ENCODE results near the gene NLE1. TPM values are rescaled to one million over a fixed set of nuclear protein-coding genes. Genes with fewer than 3 reads are reported as not detected.

Gene NLE1
- polyA plus RNA-seq, 1 of the 3 experiments (the other 2 are of a cell fraction) = 22.1 TPM

DNA sequence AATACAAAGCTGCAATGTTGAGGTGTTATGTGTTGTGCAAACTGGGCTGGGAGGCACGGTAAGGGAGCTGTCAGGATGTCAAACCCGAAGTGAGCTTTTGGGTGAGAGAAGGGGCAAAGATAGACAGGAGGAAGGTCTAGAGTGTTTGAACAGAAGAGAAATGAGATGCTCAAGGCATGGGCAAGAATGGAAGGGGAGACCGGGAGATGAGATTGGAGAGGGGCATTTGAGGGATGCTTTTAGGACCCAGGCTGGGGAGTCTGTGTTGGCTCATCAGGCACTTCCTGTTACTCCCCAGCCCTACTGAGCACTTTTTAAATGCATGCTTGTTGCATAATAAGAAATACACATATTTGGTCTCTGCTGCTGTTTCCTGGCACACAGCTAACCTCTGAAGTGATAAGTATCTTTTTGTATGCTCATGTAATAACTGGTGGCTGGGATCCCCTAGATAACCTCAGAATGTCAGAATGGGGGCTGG lies 19.2 kb upstream of the NLE1 start:
- H4K20me1 ChIP-seq (ENCODE audit: insufficient read depth) = no peaks in the 10 kb centered on the region
- H2AFZ ChIP-seq (ENCODE audit: low read depth) = no peak overlapping the region
- no peaks in the 10 kb centered on the region for H3K4me1 ChIP-seq (ENCODE audit: control insufficient read depth in 1 of 2, insufficient read depth in 2 of 2, low read depth in 1 of 2, low read length in 1 of 2)
- no peaks in the 10 kb centered on the region for H3K79me2 ChIP-seq (ENCODE audit: insufficient read depth)
- WGBS (ENCODE audit: low lambda C conversion rate) = 14% methylated on average over 3 of the region's 3 CpGs
- no peak overlapping the region for H3K4me2 ChIP-seq
- H3K27me3 ChIP-seq (ENCODE audit: insufficient read depth) = peaks cover 62% of the 10 kb centered on the region
- CTCF ChIA-PET = interaction anchor here (1.4 kb wide), 1 partner anchor 9 kb away, joined by 3 read pairs; no protein-coding TSS in a partner anchor
- H3K9me2 ChIP-seq = 0 out of 2 replicates have a peak, but pooled peaks cover 3% of the 10 kb centered on the region
- POLR2A ChIA-PET = no interaction called here
- no peak overlapping the region for H3K27ac ChIP-seq (ENCODE audit: low read depth in 2 of 2, low read length in 1 of 2)
- no peaks in the 10 kb centered on the region for H3K9me3 ChIP-seq
- no peak overlapping the region for H3K9ac ChIP-seq
- H3F3A ChIP-seq (replicated peaks; ENCODE audit: insufficient read depth) = no peaks in the 10 kb centered on the region
- DNase-seq = no peak
- H3K4me3 ChIP-seq (ENCODE audit: low read depth in 2 of 2, low read length in 1 of 2) = no peak overlapping the region
- TF ChIP-seq GABPA (IDR thresholded peaks at IDR 0.05; ENCODE audit: low read depth) (no peak), YY1 (IDR thresholded peaks at IDR 0.05; ENCODE audit: low read depth) (no peak), RCOR1 (IDR thresholded peaks at IDR 0.05; ENCODE audit: low read length) (no peak), EZH2phosphoT487 (IDR thresholded peaks at IDR 0.05; ENCODE audit: borderline replicate concordance, low read depth) (no peak), GATA2 (CRISPR knock-in tag; IDR thresholded peaks at IDR 0.05) (no peak), SMC3 (IDR thresholded peaks at IDR 0.05; ENCODE audit: low read depth, low read length) (no peak)
- TF ChIP-seq, protein P1, sequence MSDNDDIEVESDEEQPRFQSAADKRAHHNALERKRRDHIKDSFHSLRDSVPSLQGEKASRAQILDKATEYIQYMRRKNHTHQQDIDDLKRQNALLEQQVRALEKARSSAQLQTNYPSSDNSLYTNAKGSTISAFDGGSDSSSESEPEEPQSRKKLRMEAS (IDR thresholded peaks at IDR 0.05; ENCODE audit: low read depth) = no peak
- TF ChIP-seq, protein P2, sequence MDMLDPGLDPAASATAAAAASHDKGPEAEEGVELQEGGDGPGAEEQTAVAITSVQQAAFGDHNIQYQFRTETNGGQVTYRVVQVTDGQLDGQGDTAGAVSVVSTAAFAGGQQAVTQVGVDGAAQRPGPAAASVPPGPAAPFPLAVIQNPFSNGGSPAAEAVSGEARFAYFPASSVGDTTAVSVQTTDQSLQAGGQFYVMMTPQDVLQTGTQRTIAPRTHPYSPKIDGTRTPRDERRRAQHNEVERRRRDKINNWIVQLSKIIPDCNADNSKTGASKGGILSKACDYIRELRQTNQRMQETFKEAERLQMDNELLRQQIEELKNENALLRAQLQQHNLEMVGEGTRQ (IDR thresholded peaks at IDR 0.05; ENCODE audit: borderline replicate concordance, low read depth, low read length) = no peak
- TF ChIP-seq, protein P3, sequence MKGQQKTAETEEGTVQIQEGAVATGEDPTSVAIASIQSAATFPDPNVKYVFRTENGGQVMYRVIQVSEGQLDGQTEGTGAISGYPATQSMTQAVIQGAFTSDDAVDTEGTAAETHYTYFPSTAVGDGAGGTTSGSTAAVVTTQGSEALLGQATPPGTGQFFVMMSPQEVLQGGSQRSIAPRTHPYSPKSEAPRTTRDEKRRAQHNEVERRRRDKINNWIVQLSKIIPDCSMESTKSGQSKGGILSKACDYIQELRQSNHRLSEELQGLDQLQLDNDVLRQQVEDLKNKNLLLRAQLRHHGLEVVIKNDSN (IDR thresholded peaks at IDR 0.05; ENCODE audit: borderline replicate concordance, low read depth) = no peak
- H3K36me3 ChIP-seq (replicated peaks in 1 of 2; ENCODE audit: control insufficient read depth in 1 of 2, insufficient read depth in 2 of 2, low read length in 1 of 2) = no peaks in the 10 kb centered on the region

DNA sequence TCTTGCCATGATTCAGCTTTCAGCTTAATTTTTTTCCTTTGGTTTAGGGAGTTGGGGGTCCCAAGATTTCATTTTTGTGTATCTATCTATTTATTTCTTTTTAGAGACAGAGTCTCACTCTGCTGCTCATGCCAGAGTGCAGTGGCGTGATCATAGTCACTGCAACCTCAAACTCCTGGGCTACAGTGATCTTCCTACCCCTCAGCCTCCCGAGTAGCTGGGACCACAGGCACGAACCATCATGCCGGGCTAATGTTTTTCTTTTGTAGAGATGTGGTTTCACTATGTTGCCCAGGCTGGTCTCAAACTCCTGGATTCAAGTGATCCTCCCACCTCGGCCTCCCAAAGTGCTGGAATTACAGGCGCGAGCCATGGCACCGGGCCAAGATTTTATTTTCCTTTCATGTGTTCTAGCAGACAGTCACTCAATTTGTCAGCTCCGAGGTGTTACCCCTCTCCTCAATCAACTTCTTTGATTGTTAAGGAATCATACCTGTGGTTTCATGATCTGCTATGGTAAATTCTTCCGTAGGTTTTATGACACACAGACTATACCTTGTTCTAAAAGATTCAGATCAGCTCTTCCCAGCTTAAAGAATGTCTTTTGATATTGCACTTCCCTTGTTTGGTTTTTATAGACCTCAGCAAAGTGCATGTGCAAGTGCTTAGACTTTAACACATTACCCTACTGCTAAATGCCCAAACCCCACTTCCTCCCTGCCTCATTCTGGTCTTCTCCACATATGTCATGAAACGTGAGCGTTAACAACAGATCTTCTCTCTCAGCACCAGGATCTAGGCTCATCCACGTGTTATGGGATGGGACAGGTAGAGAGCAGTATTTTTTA lies 18.5 kb upstream of the NLE1 start:
- Histone ChIP-seq H3K27ac (ENCODE audit: low read depth in 2 of 2, low read length in 1 of 2) (no peak overlapping the region), H3K9me3 (no peaks in the 10 kb centered on the region), H3K27me3 (ENCODE audit: insufficient read depth) (peaks cover 63% of the 10 kb centered on the region), H3K9me2 (0 out of 2 replicates have a peak, but pooled peaks cover 3% of the 10 kb centered on the region), H2AFZ (ENCODE audit: low read depth) (no peak overlapping the region), H3K79me2 (ENCODE audit: insufficient read depth) (no peaks in the 10 kb centered on the region), H3K4me3 (ENCODE audit: low read depth in 2 of 2, low read length in 1 of 2) (no peak overlapping the region), H3K36me3 (replicated peaks in 1 of 2; ENCODE audit: control insufficient read depth in 1 of 2, insufficient read depth in 2 of 2, low read length in 1 of 2) (no peaks in the 10 kb centered on the region), H3K9ac (no peak overlapping the region), H3K4me2 (no peak overlapping the region), H3F3A (replicated peaks; ENCODE audit: insufficient read depth) (no peaks in the 10 kb centered on the region), H3K4me1 (ENCODE audit: control insufficient read depth in 1 of 2, insufficient read depth in 2 of 2, low read depth in 1 of 2, low read length in 1 of 2) (no peaks in the 10 kb centered on the region), H4K20me1 (ENCODE audit: insufficient read depth) (no peaks in the 10 kb centered on the region)
- 21% methylated on average over 13 of the region's 13 CpGs for WGBS (ENCODE audit: low lambda C conversion rate)
- POLR2A ChIA-PET = no interaction called here
- CTCF ChIA-PET = interaction anchor here (1.4 kb wide), 1 partner anchor 10 kb away, joined by 3 read pairs; no protein-coding TSS in a partner anchor
- DNase-seq = no peak
- TF ChIP-seq GABPA (IDR thresholded peaks at IDR 0.05; ENCODE audit: low read depth) (no peak), TAF1 (IDR thresholded peaks at IDR 0.05; ENCODE audit: borderline replicate concordance, low read depth, low read length) (no peak), POLR2AphosphoS5 (IDR thresholded peaks at IDR 0.05; ENCODE audit: low read depth, low read length) (no peak), RFX5 (IDR thresholded peaks at IDR 0.05; ENCODE audit: low read length) (no peak), EP300 (IDR thresholded peaks at IDR 0.05; ENCODE audit: borderline replicate concordance in 1 of 2, low read depth in 1 of 2, low read length in 1 of 2) (no peak), NFIC (IDR thresholded peaks at IDR 0.05; ENCODE audit: borderline replicate concordance) (no peak), SMC3 (IDR thresholded peaks at IDR 0.05; ENCODE audit: low read depth, low read length) (no peak), RXRA (IDR thresholded peaks at IDR 0.05; ENCODE audit: borderline replicate concordance, low read depth) (no peak), CHD2 (IDR thresholded peaks at IDR 0.05; ENCODE audit: low read length, partially characterized antibody) (no peak), ELF1 (IDR thresholded peaks at IDR 0.05) (no peak), FOXM1 (IDR thresholded peaks at IDR 0.05; ENCODE audit: low read depth) (no peak)
- TF ChIP-seq, protein P1 (IDR thresholded peaks at IDR 0.05; ENCODE audit: low read depth) = no peak
- TF ChIP-seq, protein P4, sequence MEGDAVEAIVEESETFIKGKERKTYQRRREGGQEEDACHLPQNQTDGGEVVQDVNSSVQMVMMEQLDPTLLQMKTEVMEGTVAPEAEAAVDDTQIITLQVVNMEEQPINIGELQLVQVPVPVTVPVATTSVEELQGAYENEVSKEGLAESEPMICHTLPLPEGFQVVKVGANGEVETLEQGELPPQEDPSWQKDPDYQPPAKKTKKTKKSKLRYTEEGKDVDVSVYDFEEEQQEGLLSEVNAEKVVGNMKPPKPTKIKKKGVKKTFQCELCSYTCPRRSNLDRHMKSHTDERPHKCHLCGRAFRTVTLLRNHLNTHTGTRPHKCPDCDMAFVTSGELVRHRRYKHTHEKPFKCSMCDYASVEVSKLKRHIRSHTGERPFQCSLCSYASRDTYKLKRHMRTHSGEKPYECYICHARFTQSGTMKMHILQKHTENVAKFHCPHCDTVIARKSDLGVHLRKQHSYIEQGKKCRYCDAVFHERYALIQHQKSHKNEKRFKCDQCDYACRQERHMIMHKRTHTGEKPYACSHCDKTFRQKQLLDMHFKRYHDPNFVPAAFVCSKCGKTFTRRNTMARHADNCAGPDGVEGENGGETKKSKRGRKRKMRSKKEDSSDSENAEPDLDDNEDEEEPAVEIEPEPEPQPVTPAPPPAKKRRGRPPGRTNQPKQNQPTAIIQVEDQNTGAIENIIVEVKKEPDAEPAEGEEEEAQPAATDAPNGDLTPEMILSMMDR (IDR thresholded peaks at IDR 0.05) = no peak
- TF ChIP-seq, protein P3 (IDR thresholded peaks at IDR 0.05; ENCODE audit: borderline replicate concordance, low read depth) = no peak
- TF ChIP-seq, protein P2 (IDR thresholded peaks at IDR 0.05; ENCODE audit: borderline replicate concordance, low read depth, low read length) = no peak

Measured in SK-N-SH (cell line).